ENCODE data around the gene SUSD4.
"Not testable (repeated sequence)": the region's sequence is repeated elsewhere in the genome, so short reads cannot be mapped to it uniquely, and the experiment has no call there.

SUSD4 gene

GRCh38 chr1:223257856-223258550, 106.0 kb downstream of the SUSD4 start:
- in situ Hi-C loops (cut with MboI; ENCODE audit: low sequenced_read_pairs), result no loop called here

DNA sequence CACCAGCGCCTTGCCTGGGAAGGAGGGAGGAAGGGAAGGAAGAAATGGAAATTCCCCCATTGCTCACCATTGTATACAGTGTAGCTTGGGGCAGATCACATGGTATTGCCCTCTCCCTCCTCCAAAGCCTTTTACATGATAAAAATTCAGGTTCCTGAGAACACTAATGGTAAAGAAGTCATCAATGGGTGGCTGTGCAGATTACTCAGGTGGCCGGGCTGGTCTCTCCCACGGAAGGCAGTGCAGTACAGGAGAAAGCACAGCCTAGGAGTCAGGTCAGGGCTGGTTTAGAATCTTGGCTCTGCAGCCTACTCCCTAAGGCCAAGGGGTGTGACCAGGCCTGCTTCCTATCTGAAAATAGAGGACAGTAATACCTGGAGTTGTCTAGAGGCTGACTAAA, 107.9 kb downstream of the SUSD4 start:
- in situ Hi-C loops (cut with MboI; ENCODE audit: low sequenced_read_pairs), result no loop called here

DNA sequence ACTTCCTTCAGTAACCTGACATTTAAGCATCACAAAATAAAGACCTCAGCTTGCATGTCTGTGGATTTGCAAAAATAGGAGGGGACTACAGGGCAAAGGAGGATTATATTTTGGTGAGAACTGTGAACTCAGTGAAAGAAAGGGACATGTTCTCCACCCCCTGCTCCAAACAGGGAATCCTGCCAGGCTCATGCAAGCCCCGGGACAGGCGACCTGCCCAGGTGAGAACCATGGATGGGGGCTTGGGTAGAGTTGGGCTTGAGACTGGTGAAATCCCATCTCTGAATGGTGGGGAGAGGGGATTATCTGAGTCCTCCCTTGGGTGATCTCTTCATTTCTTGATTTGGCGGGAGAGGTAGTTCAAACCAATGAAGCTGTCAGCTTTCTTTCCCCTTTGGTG, 110.1 kb downstream of the SUSD4 start:
- in situ Hi-C loops (cut with MboI; ENCODE audit: low sequenced_read_pairs), result no loop called here

- in situ Hi-C loops (cut with MboI; ENCODE audit: low sequenced_read_pairs), result not testable (repeated sequence)
Measured at GRCh38 chr1:223251387-223251786, 112.6 kb downstream of the SUSD4 start.

- in situ Hi-C loops (cut with MboI; ENCODE audit: low sequenced_read_pairs), result no loop called here
Measured at GRCh38 chr1:223250632-223251015, 113.4 kb downstream of the SUSD4 start.

- in situ Hi-C loops (cut with MboI; ENCODE audit: low sequenced_read_pairs), result no loop called here
Measured at GRCh38 chr1:223249854-223250631, 113.9 kb downstream of the SUSD4 start.

GRCh38 chr1:223248770-223249140, 115.2 kb downstream of the SUSD4 start:
- in situ Hi-C loops (cut with MboI; ENCODE audit: low sequenced_read_pairs), result no loop called here

DNA sequence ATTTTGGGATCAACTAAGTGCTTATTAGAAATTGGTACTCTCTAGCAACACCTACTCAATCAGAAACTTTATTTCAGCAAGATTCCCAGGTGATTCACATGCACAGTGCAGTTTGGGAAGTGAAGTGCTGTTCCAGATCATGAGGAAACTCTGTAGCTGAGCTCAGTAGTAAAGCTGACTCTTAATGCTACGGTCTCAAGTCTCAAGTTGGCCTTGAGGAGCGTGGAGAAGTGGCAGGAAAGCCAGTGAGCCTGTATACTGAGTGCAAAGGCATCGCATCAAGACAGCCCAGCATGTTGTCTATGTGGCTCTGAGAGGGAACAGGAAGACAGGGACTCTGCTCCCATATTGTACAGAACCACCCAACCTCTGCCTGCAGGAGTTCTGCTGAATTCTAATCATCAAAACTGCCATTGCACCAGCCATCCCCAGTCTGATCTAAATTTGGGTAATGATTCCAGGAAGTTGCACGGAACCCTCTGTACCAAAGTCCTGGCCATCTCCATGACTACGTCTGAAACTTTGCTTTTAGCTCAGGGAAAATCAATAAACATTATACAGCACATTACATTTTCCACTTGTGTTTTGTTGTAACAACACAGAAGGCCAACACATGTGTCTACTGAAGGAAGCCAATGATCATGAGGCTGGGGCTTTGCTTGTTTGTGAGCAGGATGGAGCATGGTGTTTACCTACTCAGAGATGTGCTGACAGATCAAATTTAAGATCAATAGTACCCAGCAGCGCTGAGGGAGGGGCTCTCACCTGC, 115.8 kb downstream of the SUSD4 start:
- in situ Hi-C loops (cut with MboI; ENCODE audit: low sequenced_read_pairs), result no loop called here

- in situ Hi-C loops (cut with MboI; ENCODE audit: low sequenced_read_pairs), result no loop called here
Measured at GRCh38 chr1:223246476-223247112, 117.4 kb downstream of the SUSD4 start.

DNA sequence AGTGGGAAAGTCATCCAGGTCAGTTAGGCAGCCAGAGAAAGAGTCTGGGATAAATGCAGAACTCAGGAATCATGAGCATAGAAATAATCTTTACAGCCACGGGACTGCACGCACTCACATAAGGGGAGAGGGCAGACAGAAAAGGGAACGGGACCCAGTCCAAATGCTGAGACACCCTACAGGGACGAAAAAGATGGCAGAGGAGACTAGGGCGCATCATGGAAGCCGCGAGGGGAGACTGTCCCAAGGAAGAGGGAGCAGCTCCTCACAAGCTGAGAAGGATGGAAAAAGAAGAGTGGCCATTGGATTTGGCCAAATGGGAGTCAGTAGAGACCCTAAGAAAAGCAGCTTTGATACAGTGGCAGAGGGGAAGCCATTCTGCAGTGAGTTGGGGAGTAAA, 118.0 kb downstream of the SUSD4 start:
- in situ Hi-C loops (cut with MboI; ENCODE audit: low sequenced_read_pairs), result no loop called here

- in situ Hi-C loops (cut with MboI; ENCODE audit: low sequenced_read_pairs), result no loop called here
Measured at GRCh38 chr1:223245411-223245810, 118.6 kb downstream of the SUSD4 start.

GRCh38 chr1:223244366-223245103, 119.4 kb downstream of the SUSD4 start:
- in situ Hi-C loops (cut with MboI; ENCODE audit: low sequenced_read_pairs), result no loop called here

- in situ Hi-C loops (cut with MboI; ENCODE audit: low sequenced_read_pairs), result no loop called here
Measured at GRCh38 chr1:223243441-223244050, 120.4 kb downstream of the SUSD4 start.

GRCh38 chr1:223242971-223243370, 121.0 kb downstream of the SUSD4 start:
- in situ Hi-C loops (cut with MboI; ENCODE audit: low sequenced_read_pairs), result no loop called here

GRCh38 chr1:223242382-223242955, 121.5 kb downstream of the SUSD4 start:
- in situ Hi-C loops (cut with MboI; ENCODE audit: low sequenced_read_pairs), result no loop called here

DNA sequence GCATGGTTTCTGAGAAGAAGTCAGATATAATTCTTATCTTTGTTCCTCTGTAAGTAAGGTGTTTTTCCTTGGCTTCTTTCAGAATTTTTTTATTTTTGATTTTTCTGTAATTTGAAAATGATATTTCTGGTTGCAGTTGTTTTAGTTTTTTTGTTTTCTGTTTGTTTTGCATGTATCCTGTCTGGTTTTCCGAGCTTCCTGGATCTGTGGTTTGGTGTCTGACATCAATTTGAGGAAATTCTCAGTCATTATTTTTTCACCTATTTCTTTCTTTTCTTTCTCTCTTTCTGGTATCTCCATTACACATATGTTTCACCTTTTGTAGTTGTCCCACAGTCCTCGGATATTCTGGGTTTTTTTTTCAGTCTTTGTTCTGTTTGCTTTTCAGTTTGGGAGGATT, 123.9 kb downstream of the SUSD4 start:
- in situ Hi-C loops (cut with MboI; ENCODE audit: low sequenced_read_pairs), result no loop called here

DNA sequence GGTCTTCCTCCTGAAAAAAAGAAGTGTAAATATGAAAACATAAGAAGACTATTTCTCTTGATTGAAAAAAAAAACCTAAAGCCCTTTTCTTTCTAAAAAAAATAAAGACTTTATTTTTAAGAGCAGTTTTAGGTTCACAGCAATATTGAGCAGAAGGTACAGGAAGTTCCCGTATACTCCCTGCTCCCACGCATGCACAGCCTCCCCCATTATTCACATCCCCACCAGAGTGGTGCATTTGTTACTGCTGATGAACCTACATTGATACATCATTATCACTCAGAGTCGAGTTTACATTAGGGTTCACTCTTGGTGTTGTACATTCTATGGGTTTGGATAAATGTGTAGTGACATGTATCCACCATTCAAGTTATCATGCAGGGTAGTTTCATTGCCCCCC, 128.9 kb downstream of the SUSD4 start:
- in situ Hi-C loops (cut with MboI; ENCODE audit: low sequenced_read_pairs), result no loop called here

DNA sequence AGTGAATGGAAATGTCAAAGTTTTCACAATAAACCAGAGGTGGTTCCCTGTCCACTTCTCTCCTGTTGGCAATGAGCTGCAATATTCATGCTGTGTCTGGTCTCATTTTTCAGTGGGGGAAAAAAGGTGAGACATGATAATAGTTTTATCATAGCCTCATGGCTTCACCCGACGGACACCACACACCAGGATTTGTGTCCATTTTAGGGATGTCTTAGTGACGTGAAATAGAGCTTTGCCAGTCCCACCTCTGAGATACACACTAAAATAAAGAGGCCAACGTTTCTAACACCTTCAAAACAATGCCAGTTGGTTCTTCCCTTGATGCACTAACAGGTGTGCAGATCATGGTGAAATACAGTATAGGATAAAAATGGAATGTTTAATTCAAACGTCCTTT, 129.4 kb downstream of the SUSD4 start:
- in situ Hi-C loops (cut with MboI; ENCODE audit: low sequenced_read_pairs), result no loop called here

DNA sequence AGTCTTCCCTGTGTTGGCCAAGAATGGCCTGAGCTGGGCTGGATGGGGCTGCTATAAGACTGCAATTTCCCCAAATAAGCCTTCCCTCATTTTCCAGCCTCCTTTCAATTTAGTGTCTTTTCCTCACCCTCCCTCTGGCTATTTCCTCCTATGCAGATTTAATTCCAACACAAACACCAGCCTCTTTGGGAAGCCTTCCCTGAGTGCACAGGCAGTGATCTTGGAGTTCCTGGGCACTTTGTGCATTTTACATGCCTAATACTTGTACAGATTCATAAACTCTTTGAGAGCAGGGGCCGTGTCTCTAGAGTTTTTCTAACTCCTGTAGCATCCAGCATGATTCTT, 129.8 kb downstream of the SUSD4 start:
- in situ Hi-C loops (cut with MboI; ENCODE audit: low sequenced_read_pairs), result no loop called here

All from hTERT RPE-1 (cell line).